Stomach (tissue), 9 donors: ENCODE measurements around the gene FBXL5. TPM values are rescaled to one million over a fixed set of nuclear protein-coding genes. Genes with fewer than 3 reads are reported as not detected.

Source experiments
- DNase-seq, 2 donors: peaks; one replicate each; pipeline versions ENCODE4 v3.0.0 to v3.0.0-alpha.2; 2013 to 2019
- H3K27ac ChIP-seq, 5 donors: fragments of 200-600 bp in 4 of 5; sonication (generic) in 4 of 5; one replicate each; pipeline ENCODE4 v1.5.1; 2013 to 2019; ENCODE audit warnings: mild to moderate bottlenecking in 1 of 5, moderate library complexity in 1 of 5
- H3K27me3 ChIP-seq, 3 donors: fragments of 200-600 bp; sonication (generic); one replicate each; pipeline ENCODE4 v1.5.1; 2017 to 2019; ENCODE audit warnings: mixed run types in 1 of 3
- H3K36me3 ChIP-seq, 4 donors: fragments of 200-600 bp; sonication (generic); 1 replicate in 3 of 4; 2 replicates in 1 of 4; pipeline ENCODE4 v1.5.1; 2016 to 2019
- H3K4me1 ChIP-seq, 4 donors: fragments of 200-600 bp; sonication (generic); one replicate each; pipeline ENCODE4 v1.5.1; 2016 to 2019
- H3K4me3 ChIP-seq, 4 donors: fragments of 200-600 bp; sonication (generic) in 3 of 4; one replicate each; pipeline ENCODE4 v1.5.1; 2016 to 2019; ENCODE audit warnings: mild to moderate bottlenecking in 1 of 4
- H3K9me3 ChIP-seq, 4 donors: fragments of 200-600 bp; sonication (generic); one replicate each; pipeline ENCODE4 v1.5.1; 2016 to 2019
- EP300 ChIP-seq: sonication (generic); formaldehyde crosslinking; IDR thresholded peaks from one replicate; pipeline ENCODE4 v1.6.1; 2017; ENCODE audit warnings: antibody characterized with exemption
- POLR2A ChIP-seq, 4 donors: fragments of 450-650 bp; IDR thresholded peaks; one replicate each; pipeline ENCODE4 v1.6.1; 2016; ENCODE audit warnings: antibody characterized with exemption in 4 of 4, control low read depth in 2 of 4, mild to moderate bottlenecking in 1 of 4, moderate library complexity in 1 of 4
- POLR2AphosphoS5 ChIP-seq, 3 donors: sonication (generic); formaldehyde crosslinking; IDR thresholded peaks; one replicate each; pipeline ENCODE4 v1.6.1; 2016; ENCODE audit warnings: antibody characterized with exemption in 3 of 3
- WGBS, 5 donors: extraction: QIAGEN DNeasy Blood & Tissue Kit in 3 of 5; methylation state at CpG; one replicate each; pipeline versions ENCODE4 v1.1.5 to v1.1.7; 2013 to 2018; 5-methylcytosine and 5-hydroxymethylcytosine counted together
- intact Hi-C: fragments of 100-400 bp; cut with DNase I; formaldehyde crosslinking; loops from one replicate; pipeline ENCODE4 v1.15.1; 2023; ENCODE audit warnings: low total_unique reads
- polyA plus RNA-seq, 3 donors: library from polyadenylated mRNA; stranded (reverse); fragments of 200-250 nt; gene quantifications; one replicate each; pipeline ENCODE4 v1.2.3, GENCODE V29; 2013
- total RNA-seq, 5 donors: library from RNA; depleted of rRNA; stranded (reverse); fragments of >200 nt; gene quantifications; one replicate each; pipeline versions ENCODE4 v1.1.0 to v1.2.3, GENCODE V29; 2014 to 2016
- TF ChIP-seq, protein P1 (sequence below), 7 experiments: fragments of 450-650 bp in 4 of 7; fragments of 200-600 bp in 3 of 7; sonication (generic) in 3 of 7; IDR thresholded peaks; one replicate each; pipeline ENCODE4 v1.5.1; 2016 to 2019; ENCODE audit warnings: antibody characterized with exemption in 7 of 7, control low read depth in 2 of 7, mild to moderate bottlenecking in 1 of 7
- donor health status: healthy with polysubstance abuse.
- donor health status: Bipolar disorder and iron deficiency.
- donor health status: healthy.

FBXL5 gene
- total and polyA plus RNA-seq, 8 donors: 15.6 to 196 (median 76.9) TPM

DNA sequence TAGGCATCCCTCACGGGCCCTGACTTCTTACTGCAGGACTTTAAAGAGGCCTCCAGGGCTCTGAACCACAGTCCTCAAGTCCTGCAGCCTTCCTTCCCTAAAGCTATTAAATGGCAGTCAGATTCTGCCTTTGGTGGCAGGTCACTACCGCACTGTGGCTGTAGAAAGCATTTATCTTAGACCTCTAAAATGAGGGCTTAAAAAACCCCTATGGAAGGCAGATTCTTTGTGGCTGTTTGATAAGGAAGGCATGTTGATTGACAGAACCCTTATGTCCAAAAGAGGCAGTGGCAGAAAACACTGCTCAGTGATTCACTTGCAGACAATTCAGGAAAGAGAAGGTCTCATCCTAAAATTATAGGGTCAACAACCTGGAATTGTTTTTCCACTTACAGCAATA, 79.2 kb downstream of the FBXL5 start:
- peaks cover 0 to 18% (median 11%) of the 10 kb centered on the region in 4 donors for H3K36me3 ChIP-seq
- WGBS, 5 donors: 54 to 100% (median 58%) methylated on average over 2 of the region's 2 CpGs
- DNase-seq: no peak
- TF ChIP-seq, protein P1, sequence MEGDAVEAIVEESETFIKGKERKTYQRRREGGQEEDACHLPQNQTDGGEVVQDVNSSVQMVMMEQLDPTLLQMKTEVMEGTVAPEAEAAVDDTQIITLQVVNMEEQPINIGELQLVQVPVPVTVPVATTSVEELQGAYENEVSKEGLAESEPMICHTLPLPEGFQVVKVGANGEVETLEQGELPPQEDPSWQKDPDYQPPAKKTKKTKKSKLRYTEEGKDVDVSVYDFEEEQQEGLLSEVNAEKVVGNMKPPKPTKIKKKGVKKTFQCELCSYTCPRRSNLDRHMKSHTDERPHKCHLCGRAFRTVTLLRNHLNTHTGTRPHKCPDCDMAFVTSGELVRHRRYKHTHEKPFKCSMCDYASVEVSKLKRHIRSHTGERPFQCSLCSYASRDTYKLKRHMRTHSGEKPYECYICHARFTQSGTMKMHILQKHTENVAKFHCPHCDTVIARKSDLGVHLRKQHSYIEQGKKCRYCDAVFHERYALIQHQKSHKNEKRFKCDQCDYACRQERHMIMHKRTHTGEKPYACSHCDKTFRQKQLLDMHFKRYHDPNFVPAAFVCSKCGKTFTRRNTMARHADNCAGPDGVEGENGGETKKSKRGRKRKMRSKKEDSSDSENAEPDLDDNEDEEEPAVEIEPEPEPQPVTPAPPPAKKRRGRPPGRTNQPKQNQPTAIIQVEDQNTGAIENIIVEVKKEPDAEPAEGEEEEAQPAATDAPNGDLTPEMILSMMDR (IDR thresholded peaks at IDR 0.05): no peak
- TF ChIP-seq EP300: no peak
- TF ChIP-seq POLR2A (IDR thresholded peaks at IDR 0.05): no peak
- no peak for TF ChIP-seq POLR2AphosphoS5 (IDR thresholded peaks at IDR 0.05)
- H3K4me1 ChIP-seq: no peaks in the 10 kb centered on the region
- H3K9me3 ChIP-seq: no peaks in the 10 kb centered on the region
- intact Hi-C loops: no loop called here
- no peaks in the 10 kb centered on the region for H3K27me3 ChIP-seq
- no peak overlapping the region for H3K4me3 ChIP-seq
- H3K27ac ChIP-seq: no peak overlapping the region

DNA sequence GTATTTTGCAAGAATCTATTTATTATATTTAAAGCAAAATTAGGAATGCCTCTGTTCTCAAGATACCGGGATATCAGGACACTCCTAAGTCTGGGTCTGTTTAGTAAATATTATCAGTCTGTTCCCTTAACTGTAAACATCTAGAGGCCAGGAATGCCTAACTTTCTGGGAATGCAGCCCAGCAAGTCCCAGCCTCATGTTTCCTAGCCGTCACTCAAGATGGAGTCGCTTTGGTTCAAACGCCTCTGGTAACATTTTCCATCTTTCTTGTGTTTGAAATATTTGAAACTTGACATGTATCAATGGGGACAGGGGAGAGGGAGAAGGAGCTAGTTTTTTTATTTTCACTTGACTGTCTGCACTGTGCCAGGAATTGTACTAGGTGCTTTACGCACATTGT, 85.4 kb downstream of the FBXL5 start:
- Histone ChIP-seq H3K27ac (no peak overlapping the region), H3K27me3 (no peaks in the 10 kb centered on the region), H3K4me3 (no peak overlapping the region), H3K9me3 (no peaks in the 10 kb centered on the region), H3K4me1 (no peaks in the 10 kb centered on the region), H3K36me3 (peaks cover 23 to 67% (median 62%) of the 10 kb centered on the region in 4 donors)
- 86 to 93% (median 91%) methylated on average over 5 of the region's 5 CpGs for WGBS, 5 donors
- TF ChIP-seq POLR2AphosphoS5 (IDR thresholded peaks at IDR 0.05) (no peak), POLR2A (IDR thresholded peaks at IDR 0.05) (no peak), EP300 (no peak)
- TF ChIP-seq, protein P1 (IDR thresholded peaks at IDR 0.05): no peak
- no peak for DNase-seq
- intact Hi-C loops: no loop called here

GRCh38 chr4:15568821-15569220, 86.3 kb downstream of the FBXL5 start:
- Histone ChIP-seq H3K36me3 (peaks cover 25 to 73% (median 70%) of the 10 kb centered on the region in 4 donors), H3K4me1 (no peaks in the 10 kb centered on the region), H3K27ac (no peak overlapping the region), H3K9me3 (no peaks in the 10 kb centered on the region), H3K4me3 (no peak overlapping the region), H3K27me3 (no peaks in the 10 kb centered on the region)
- intact Hi-C loops: no loop called here
- DNase-seq: no peak
- TF ChIP-seq EP300: no peak
- TF ChIP-seq POLR2AphosphoS5 (IDR thresholded peaks at IDR 0.05): no peak
- TF ChIP-seq, protein P1 (IDR thresholded peaks at IDR 0.05): no peak
- no peak for TF ChIP-seq POLR2A (IDR thresholded peaks at IDR 0.05)

- no peak for DNase-seq
- peaks cover 33 to 75% (median 67%) of the 10 kb centered on the region in 4 donors for H3K36me3 ChIP-seq
- H3K4me1 ChIP-seq: peaks cover 0 to 14% (median 4%) of the 10 kb centered on the region in 4 donors
- no peak for TF ChIP-seq EP300
- no peak for TF ChIP-seq POLR2AphosphoS5 (IDR thresholded peaks at IDR 0.05)
- TF ChIP-seq, protein P1 (IDR thresholded peaks at IDR 0.05): no peak
- no peak for TF ChIP-seq POLR2A (IDR thresholded peaks at IDR 0.05)
- intact Hi-C loops: no loop called here
- WGBS, 5 donors: 74 to 84% (median 81%) methylated on average over 6 of the region's 6 CpGs
- H3K27me3 ChIP-seq: no peaks in the 10 kb centered on the region
- H3K9me3 ChIP-seq: no peaks in the 10 kb centered on the region
- H3K4me3 ChIP-seq: no peak overlapping the region
- H3K27ac ChIP-seq: no peak overlapping the region
Observed at GRCh38 chr4:15563871-15564270, 91.3 kb downstream of the FBXL5 start.
